Ishikawa (cell line): ENCODE results near the gene ALG14.

ENCODE experiments used
- EP300 ChIP-seq: IDR thresholded peaks from 2 replicates; pipeline ENCODE4 v1.6.1; 2012; ENCODE audit warnings: borderline replicate concordance
- RAD21 ChIP-seq: IDR thresholded peaks from 2 replicates; pipeline ENCODE4 v1.6.1; 2012; ENCODE audit warnings: low read depth
- TAF1 ChIP-seq: IDR thresholded peaks from 2 replicates; pipeline ENCODE4 v1.6.1; 2012; ENCODE audit warnings: low read depth, mild to moderate bottlenecking
- TEAD4 ChIP-seq: IDR thresholded peaks from 2 replicates; pipeline ENCODE4 v1.6.1; 2012
- YY1 ChIP-seq: IDR thresholded peaks from 2 replicates; pipeline ENCODE4 v1.6.1; 2012; ENCODE audit warnings: low read depth
- ZBTB7A ChIP-seq: IDR thresholded peaks from 2 replicates; pipeline ENCODE4 v1.6.1; 2012; ENCODE audit warnings: low read depth
- TF ChIP-seq, protein P1 (sequence below): IDR thresholded peaks from 2 replicates; pipeline ENCODE4 v1.6.1; 2012; ENCODE audit warnings: low read depth, mild to moderate bottlenecking
- TF ChIP-seq, protein P2 (sequence below): IDR thresholded peaks from 2 replicates; pipeline ENCODE4 v1.6.1; 2012
- TF ChIP-seq, protein P3 (sequence below): IDR thresholded peaks from 2 replicates; pipeline ENCODE4 v1.6.1; 2012

DNA sequence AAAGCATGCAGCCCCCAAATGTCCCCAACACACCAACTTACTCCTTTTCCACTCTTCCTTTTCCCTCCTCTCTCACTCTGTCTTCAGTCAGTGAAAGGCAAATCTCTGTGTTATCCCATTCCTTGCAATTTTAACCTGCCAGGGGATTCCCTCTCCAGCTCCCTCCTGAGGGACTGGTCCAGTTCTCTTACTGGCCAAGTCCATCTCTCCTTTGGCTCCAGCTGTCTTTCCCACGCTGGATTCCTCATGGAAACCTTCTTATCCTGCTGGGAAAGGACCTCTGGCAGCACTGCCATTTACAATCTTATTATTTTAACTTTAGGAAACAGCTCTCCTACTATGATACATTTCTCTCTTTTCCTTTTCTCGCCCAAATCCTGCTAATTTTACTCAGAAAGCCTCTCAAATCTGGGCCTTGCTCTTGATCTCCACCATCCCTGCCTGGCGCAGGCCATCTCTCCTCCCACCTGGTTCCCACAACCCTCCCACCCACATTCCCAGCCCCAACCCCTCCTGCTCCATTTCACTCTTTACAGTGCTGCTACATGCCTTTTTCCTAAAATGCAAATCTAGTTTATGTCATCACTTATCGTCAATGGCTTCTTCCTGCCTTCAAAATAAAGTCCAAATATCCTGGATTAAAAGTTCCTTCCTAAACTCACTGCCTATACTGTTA, 73.2 kb downstream of the ALG14 start:
- TF ChIP-seq YY1 (no peak), EP300 (no peak), TAF1 (no peak), RAD21 (no peak), TEAD4 (no peak), ZBTB7A (no peak)
- TF ChIP-seq, protein P1, sequence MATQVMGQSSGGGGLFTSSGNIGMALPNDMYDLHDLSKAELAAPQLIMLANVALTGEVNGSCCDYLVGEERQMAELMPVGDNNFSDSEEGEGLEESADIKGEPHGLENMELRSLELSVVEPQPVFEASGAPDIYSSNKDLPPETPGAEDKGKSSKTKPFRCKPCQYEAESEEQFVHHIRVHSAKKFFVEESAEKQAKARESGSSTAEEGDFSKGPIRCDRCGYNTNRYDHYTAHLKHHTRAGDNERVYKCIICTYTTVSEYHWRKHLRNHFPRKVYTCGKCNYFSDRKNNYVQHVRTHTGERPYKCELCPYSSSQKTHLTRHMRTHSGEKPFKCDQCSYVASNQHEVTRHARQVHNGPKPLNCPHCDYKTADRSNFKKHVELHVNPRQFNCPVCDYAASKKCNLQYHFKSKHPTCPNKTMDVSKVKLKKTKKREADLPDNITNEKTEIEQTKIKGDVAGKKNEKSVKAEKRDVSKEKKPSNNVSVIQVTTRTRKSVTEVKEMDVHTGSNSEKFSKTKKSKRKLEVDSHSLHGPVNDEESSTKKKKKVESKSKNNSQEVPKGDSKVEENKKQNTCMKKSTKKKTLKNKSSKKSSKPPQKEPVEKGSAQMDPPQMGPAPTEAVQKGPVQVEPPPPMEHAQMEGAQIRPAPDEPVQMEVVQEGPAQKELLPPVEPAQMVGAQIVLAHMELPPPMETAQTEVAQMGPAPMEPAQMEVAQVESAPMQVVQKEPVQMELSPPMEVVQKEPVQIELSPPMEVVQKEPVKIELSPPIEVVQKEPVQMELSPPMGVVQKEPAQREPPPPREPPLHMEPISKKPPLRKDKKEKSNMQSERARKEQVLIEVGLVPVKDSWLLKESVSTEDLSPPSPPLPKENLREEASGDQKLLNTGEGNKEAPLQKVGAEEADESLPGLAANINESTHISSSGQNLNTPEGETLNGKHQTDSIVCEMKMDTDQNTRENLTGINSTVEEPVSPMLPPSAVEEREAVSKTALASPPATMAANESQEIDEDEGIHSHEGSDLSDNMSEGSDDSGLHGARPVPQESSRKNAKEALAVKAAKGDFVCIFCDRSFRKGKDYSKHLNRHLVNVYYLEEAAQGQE, result no peak
- TF ChIP-seq, protein P2, sequence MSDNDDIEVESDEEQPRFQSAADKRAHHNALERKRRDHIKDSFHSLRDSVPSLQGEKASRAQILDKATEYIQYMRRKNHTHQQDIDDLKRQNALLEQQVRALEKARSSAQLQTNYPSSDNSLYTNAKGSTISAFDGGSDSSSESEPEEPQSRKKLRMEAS, result no peak
- TF ChIP-seq, protein P3, sequence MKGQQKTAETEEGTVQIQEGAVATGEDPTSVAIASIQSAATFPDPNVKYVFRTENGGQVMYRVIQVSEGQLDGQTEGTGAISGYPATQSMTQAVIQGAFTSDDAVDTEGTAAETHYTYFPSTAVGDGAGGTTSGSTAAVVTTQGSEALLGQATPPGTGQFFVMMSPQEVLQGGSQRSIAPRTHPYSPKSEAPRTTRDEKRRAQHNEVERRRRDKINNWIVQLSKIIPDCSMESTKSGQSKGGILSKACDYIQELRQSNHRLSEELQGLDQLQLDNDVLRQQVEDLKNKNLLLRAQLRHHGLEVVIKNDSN, result no peak
